Measurements from ENCODE around the gene NHP2.
"Not testable (repeated sequence)": the region's sequence is repeated elsewhere in the genome, so short reads cannot be mapped to it uniquely, and the experiment has no call there.

The NHP2 gene

GRCh38 chr5:178153530-178154340 lies at the start of gene NHP2:
Gene NHP2, minus strand, starts transcription at chr5:178153885. Its CDS starts 68 bp downstream, at chr5:178153817.
- DNase-seq = peak; percentile 93

GRCh38 chr5:178202541-178202940 lies 48.9 kb upstream of the NHP2 start:
- DNase-seq = no peak

GRCh38 chr5:178201927-178202235 lies 48.2 kb upstream of the NHP2 start:
- DNase-seq = no peak

GRCh38 chr5:178201221-178201926 lies 47.7 kb upstream of the NHP2 start:
- DNase-seq = no peak

- no peak for DNase-seq
These were observed 46.1 kb upstream of the NHP2 start for GRCh38 chr5:178199581-178200434.

GRCh38 chr5:178198706-178199105 lies 45.0 kb upstream of the NHP2 start:
- no peak for DNase-seq

- DNase-seq = not testable (repeated sequence)
These were observed 44.5 kb upstream of the NHP2 start for GRCh38 chr5:178198151-178198550.

GRCh38 chr5:178196986-178197385 lies 43.3 kb upstream of the NHP2 start:
- no peak for DNase-seq

GRCh38 chr5:178196281-178196812 lies 42.7 kb upstream of the NHP2 start:
- DNase-seq = no peak

- no peak for DNase-seq
These were observed 40.3 kb upstream of the NHP2 start for GRCh38 chr5:178194026-178194425.

- DNase-seq = no peak
These were observed 39.6 kb upstream of the NHP2 start for GRCh38 chr5:178193251-178193809.

- DNase-seq = no peak
These were observed 39.1 kb upstream of the NHP2 start for GRCh38 chr5:178192787-178193186.

- no peak for DNase-seq
These were observed 38.6 kb upstream of the NHP2 start for GRCh38 chr5:178192244-178192643.

GRCh38 chr5:178191661-178192060 lies 38.0 kb upstream of the NHP2 start:
- DNase-seq = no peak

- DNase-seq = no peak
These were observed 35.7 kb upstream of the NHP2 start for GRCh38 chr5:178189433-178189832.

GRCh38 chr5:178187014-178187413 lies 33.3 kb upstream of the NHP2 start, which contains the start of gene GMCL2:
Gene GMCL2, minus strand, starts transcription at chr5:178187371. Its CDS starts 72 bp downstream, at chr5:178187299.
- DNase-seq = no peak

- DNase-seq = no peak
These were observed 32.7 kb upstream of the NHP2 start for GRCh38 chr5:178186427-178186826.

GRCh38 chr5:178182158-178182876 lies 28.6 kb upstream of the NHP2 start:
- DNase-seq = no peak

GRCh38 chr5:178180141-178180863 lies 26.6 kb upstream of the NHP2 start:
- no peak for DNase-seq

GRCh38 chr5:178177569-178177968 lies 23.9 kb upstream of the NHP2 start:
- no peak for DNase-seq

GRCh38 chr5:178176791-178177190 lies 23.1 kb upstream of the NHP2 start:
- DNase-seq = no peak

Data from NCI-H446 treated with DMSO at 0.1 percent for 48 hours (cell line).